Activated CD8-positive, alpha-beta T cell treated with anti-CD3 and anti-CD28 coated beads, Interleukin-2, amount 10 ng/mL, durations not matched to agents 7 days and 5 days (primary cell): ENCODE measurements around the gene B3GNT5. TPM values are rescaled to one million over a fixed set of nuclear protein-coding genes. Genes with fewer than 3 reads are reported as not detected.
A peak's percentile ranks its signal among the peaks of the same experiment; 100 is the strongest.

Experiments
- ATAC-seq: fragments of 150-1000 bp; cut with Tn5 transposase; one replicate; pipeline ENCODE4 v1.10.0; 2021; ENCODE audit warnings: moderate library complexity
- CTCF ChIA-PET: fragments of 350-600 bp; sonication (Branson Sonifier 250); formaldehyde crosslinking; loops from one replicate; lab custom pipeline; 2021; ENCODE audit warnings: antibody characterized with exemption; lab: Charles Lee
- POLR2A ChIA-PET: fragments of 350-600 bp; sonication (Branson Sonifier 250); formaldehyde crosslinking; loops from one replicate; lab custom pipeline; 2021; ENCODE audit warnings: antibody characterized with exemption; lab: Charles Lee
- DNase-seq: peaks from one replicate; pipeline ENCODE4 v3.0.0-alpha.2; 2020
- H3K27ac Mint-ChIP-seq: one replicate; pipeline ENCODE4 v1.8.0; 2021; ENCODE audit warnings: mild to moderate bottlenecking, mixed read lengths
- H3K27me3 Mint-ChIP-seq: one replicate; pipeline ENCODE4 v1.8.0; 2021; ENCODE audit warnings: low read depth, mixed read lengths
- H3K36me3 Mint-ChIP-seq: one replicate; pipeline ENCODE4 v1.8.0; 2021; ENCODE audit warnings: low read depth, mixed read lengths
- H3K4me1 Mint-ChIP-seq: one replicate; pipeline ENCODE4 v1.8.0; 2021; ENCODE audit warnings: low read depth, mixed read lengths
- H3K4me3 Mint-ChIP-seq: one replicate; pipeline ENCODE4 v1.8.0; 2021; ENCODE audit warnings: mild to moderate bottlenecking, mixed read lengths
- H3K9me3 Mint-ChIP-seq: one replicate; pipeline ENCODE4 v1.8.0; 2022; ENCODE audit warnings: mixed read lengths; ENCODE audit not compliant: insufficient read depth
- total RNA-seq, 2 experiments: library from RNA; stranded (reverse); gene quantifications; one replicate each; pipeline ENCODE4 v1.2.3, GENCODE V29; 2021

Gene B3GNT5
- total RNA-seq, 2 experiments from 2014 or later, result 0.86 to 1.4 TPM

DNA sequence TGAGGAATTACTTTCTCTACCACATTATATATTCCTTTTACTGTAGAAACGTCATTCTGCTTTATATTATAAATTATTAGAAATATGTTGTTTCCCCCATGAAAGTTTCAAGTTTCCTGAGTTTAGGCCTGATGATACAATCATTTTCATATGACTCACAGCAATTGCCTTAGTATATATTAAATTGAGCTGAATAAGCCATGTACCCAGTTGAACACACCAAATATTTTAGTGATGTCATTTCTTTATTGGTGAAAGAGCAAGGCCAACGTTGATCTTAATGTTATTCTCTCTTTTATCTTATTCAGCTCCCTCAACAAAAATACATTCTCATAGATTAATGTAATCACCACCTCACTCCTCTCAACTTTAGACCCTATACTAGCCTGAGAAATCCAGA lies 30.8 kb downstream of the B3GNT5 start:
- ATAC-seq, result no peak
- H3K27ac Mint-ChIP-seq, result no peak overlapping the region
- H3K27me3 Mint-ChIP-seq, result no peaks in the 10 kb centered on the region
- peaks cover 23% of the 10 kb centered on the region for H3K4me1 Mint-ChIP-seq
- POLR2A ChIA-PET, result no interaction called here
- CTCF ChIA-PET, result no interaction called here
- peaks cover 2% of the 10 kb centered on the region for H3K36me3 Mint-ChIP-seq
- no peak for DNase-seq
- no peak overlapping the region for H3K4me3 Mint-ChIP-seq
- H3K9me3 Mint-ChIP-seq, result no peaks in the 10 kb centered on the region

- H3K4me1 Mint-ChIP-seq, result peaks cover 23% of the 10 kb centered on the region
- no peak overlapping the region for H3K4me3 Mint-ChIP-seq
- CTCF ChIA-PET, result interaction anchor here (1.0 to 3.4 kb wide), 4 partner anchors 97 to 315 kb away, joined by 3 to 14 read pairs (median 4); no protein-coding TSS in a partner anchor
- DNase-seq (no peak), ATAC-seq (no peak)
- H3K27ac Mint-ChIP-seq, result no peak overlapping the region
- H3K27me3 Mint-ChIP-seq, result no peaks in the 10 kb centered on the region
- POLR2A ChIA-PET, result interaction anchor here (1.3 kb wide), 1 partner anchor 19 kb away, joined by 3 read pairs; no protein-coding TSS in a partner anchor
- no peaks in the 10 kb centered on the region for H3K9me3 Mint-ChIP-seq
- peaks cover 2% of the 10 kb centered on the region for H3K36me3 Mint-ChIP-seq
These were observed 31.5 kb downstream of the B3GNT5 start for GRCh38 chr3:183284570-183284969.

DNA sequence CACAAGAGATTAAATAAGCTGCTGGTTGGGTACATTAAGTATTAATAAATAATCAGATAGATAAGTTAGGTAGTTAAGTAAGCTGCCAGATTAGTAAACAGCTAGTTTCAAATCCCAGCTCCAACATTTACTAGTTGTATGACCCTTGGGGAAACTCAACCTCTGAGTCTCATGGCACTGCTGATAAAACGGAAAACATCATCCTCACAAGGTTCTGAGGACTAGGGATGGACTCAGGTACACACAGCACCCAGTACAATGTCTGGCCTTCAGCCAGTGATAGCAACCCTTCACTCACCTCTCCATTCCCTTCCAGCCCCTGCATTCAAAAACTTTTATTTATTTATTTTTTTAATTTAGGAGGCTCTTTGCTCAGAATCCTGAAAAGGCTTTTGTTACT lies 32.3 kb downstream of the B3GNT5 start:
- Mint-ChIP-seq H3K9me3 (no peaks in the 10 kb centered on the region), H3K27me3 (no peaks in the 10 kb centered on the region), H3K4me1 (peaks cover 23% of the 10 kb centered on the region), H3K4me3 (peak overlapping the region; percentile 22), H3K27ac (peak overlapping the region; percentile 85), H3K36me3 (peaks cover 2% of the 10 kb centered on the region)
- CTCF ChIA-PET, result interaction anchor here (0.7 to 3.4 kb wide), 9 partner anchors 11 to 315 kb away, joined by 3 to 14 read pairs (median 3); no protein-coding TSS in a partner anchor
- POLR2A ChIA-PET, result interaction anchor here (0.9 to 1.3 kb wide), 5 partner anchors 11 to 64 kb away, joined by 3 to 7 read pairs (median 3); no protein-coding TSS in a partner anchor
- ATAC-seq (peak; percentile 13), DNase-seq (no peak)

- POLR2A ChIA-PET, result interaction anchor here (0.9 to 1.3 kb wide), 5 partner anchors 11 to 63 kb away, joined by 3 to 7 read pairs (median 3); no protein-coding TSS in a partner anchor
These were observed 32.9 kb downstream of the B3GNT5 start for GRCh38 chr3:183285828-183286457.

DNA sequence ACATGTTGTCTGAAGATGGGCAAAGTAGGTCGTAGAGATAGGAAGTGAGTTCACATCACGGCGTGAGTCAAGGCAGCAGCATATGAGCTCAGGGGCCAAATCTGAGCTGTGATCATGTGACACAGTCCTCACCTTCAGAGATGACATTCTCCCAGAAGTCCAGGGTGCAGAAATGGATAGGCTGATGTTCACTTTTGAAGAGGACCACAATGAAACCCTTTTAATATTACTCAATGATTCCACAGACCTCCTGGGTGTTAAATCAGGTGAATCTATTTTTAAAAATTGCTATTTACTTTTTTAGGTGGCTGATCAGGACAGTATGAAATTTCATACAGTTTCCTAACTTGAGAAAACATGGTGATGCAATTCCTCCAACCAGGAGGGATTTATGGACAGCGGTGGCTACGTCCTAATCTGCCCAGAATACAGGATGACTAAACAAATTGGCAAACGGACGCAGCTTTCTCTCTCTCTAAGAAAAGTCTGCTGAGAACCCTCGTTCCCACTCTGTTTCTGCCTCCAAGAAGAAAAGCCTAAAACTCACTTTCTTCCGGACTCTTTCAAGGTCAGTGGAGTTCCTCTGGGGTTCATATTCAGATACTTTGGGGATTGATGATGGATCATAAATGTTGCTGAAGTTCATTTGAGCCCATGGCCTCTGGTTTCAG lies 34.4 kb downstream of the B3GNT5 start:
- H3K36me3 Mint-ChIP-seq, result peaks cover 5% of the 10 kb centered on the region
- POLR2A ChIA-PET, result no interaction called here
- peaks cover 23% of the 10 kb centered on the region for H3K4me1 Mint-ChIP-seq
- no peaks in the 10 kb centered on the region for H3K9me3 Mint-ChIP-seq
- no peaks in the 10 kb centered on the region for H3K27me3 Mint-ChIP-seq
- ATAC-seq (no peak), DNase-seq (no peak)
- H3K4me3 Mint-ChIP-seq, result no peak overlapping the region
- H3K27ac Mint-ChIP-seq, result peak overlapping the region; percentile 23
- CTCF ChIA-PET, result interaction anchor here (1.9 to 3.4 kb wide), 2 partner anchors 14 to 103 kb away, joined by 6 to 14 read pairs; no protein-coding TSS in a partner anchor

More at GRCh38 chr3:183285828-183286457, 32.9 kb downstream of the B3GNT5 start:
- Mint-ChIP-seq H3K27ac (peak overlapping the region; percentile 85), H3K36me3 (peaks cover 3% of the 10 kb centered on the region), H3K9me3 (no peaks in the 10 kb centered on the region), H3K4me3 (peak overlapping the region; percentile 22), H3K4me1 (peaks cover 23% of the 10 kb centered on the region), H3K27me3 (no peaks in the 10 kb centered on the region)
- DNase-seq (peak; percentile 92), ATAC-seq (peak; percentile 98)
- CTCF ChIA-PET, result interaction anchor here (0.7 to 3.4 kb wide), 16 partner anchors 11 to 316 kb away, joined by 3 to 14 read pairs (median 4); no protein-coding TSS in a partner anchor

- Mint-ChIP-seq H3K27me3 (no peaks in the 10 kb centered on the region), H3K36me3 (peaks cover 5% of the 10 kb centered on the region), H3K4me3 (no peak overlapping the region), H3K4me1 (peaks cover 23% of the 10 kb centered on the region), H3K9me3 (no peaks in the 10 kb centered on the region), H3K27ac (no peak overlapping the region)
- ChIA-PET CTCF (no interaction called here), POLR2A (no interaction called here)
- ATAC-seq (no peak), DNase-seq (no peak)
These were observed 35.1 kb downstream of the B3GNT5 start for GRCh38 chr3:183288117-183288516.

- POLR2A ChIA-PET, result no interaction called here
- Mint-ChIP-seq H3K36me3 (peaks cover 9% of the 10 kb centered on the region), H3K9me3 (no peaks in the 10 kb centered on the region), H3K27me3 (no peaks in the 10 kb centered on the region), H3K4me3 (no peak overlapping the region), H3K4me1 (peaks cover 19% of the 10 kb centered on the region), H3K27ac (no peak overlapping the region)
- CTCF ChIA-PET, result no interaction called here
- ATAC-seq (no peak), DNase-seq (no peak)
These were observed 37.2 kb downstream of the B3GNT5 start for GRCh38 chr3:183290216-183290615.

DNA sequence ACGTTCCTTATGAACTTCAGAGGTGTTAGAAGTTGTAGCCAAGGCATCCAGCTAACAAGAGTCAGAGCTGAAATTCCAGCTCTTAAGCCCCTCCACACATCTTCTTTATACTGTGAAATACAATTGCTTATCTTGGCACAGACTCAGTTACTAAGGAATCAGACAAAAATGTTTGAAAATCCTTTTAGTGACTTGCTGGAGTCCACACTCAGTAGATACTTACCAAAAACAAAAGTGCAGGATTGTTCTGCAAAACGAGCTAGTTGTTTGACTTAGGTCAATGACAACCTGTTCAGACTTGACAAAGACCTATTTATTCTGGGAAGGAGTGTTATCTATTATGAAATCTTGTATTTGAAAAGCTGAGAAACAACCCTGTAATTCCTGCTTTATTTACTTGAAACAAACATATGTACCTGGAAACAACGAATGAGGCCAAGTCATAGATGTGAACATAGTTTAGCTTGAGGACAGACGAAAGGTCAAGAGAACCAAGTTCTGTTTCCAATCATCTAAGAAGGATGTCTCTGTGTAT lies 38.5 kb downstream of the B3GNT5 start:
- no peaks in the 10 kb centered on the region for H3K27me3 Mint-ChIP-seq
- CTCF ChIA-PET, result interaction anchor here (0.8 kb wide), 1 partner anchor 94 kb away, joined by 3 read pairs; no protein-coding TSS in a partner anchor

DNA sequence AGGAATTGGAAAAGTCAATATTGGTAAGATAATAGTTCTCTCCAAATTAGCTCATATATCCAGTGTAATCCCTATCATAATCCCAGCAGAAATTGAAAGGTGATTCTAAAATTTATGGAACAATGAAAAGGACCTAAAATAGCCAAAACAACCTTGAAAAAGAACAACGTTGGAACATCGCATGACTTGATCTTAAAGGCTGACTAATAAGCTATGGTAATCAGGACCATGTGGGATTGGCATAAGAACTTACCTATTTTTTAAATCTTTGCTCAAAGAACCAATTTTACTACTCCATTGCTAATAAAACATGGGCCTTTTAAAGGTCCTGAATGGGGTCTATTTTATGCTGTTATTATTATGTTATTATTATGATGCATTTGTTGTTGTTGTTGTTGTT lies 40.9 kb downstream of the B3GNT5 start:
- ATAC-seq (no peak), DNase-seq (no peak)
- Mint-ChIP-seq H3K9me3 (no peaks in the 10 kb centered on the region), H3K4me1 (peaks cover 11% of the 10 kb centered on the region), H3K4me3 (no peak overlapping the region), H3K27me3 (no peaks in the 10 kb centered on the region), H3K36me3 (peaks cover 13% of the 10 kb centered on the region), H3K27ac (no peak overlapping the region)
- POLR2A ChIA-PET, result no interaction called here
- CTCF ChIA-PET, result no interaction called here

More for the DNA sequence above, 38.5 kb downstream of the B3GNT5 start:
- ATAC-seq (no peak), DNase-seq (no peak)
- Mint-ChIP-seq H3K27ac (no peak overlapping the region), H3K4me3 (no peak overlapping the region), H3K36me3 (peaks cover 15% of the 10 kb centered on the region), H3K4me1 (peaks cover 14% of the 10 kb centered on the region), H3K9me3 (no peaks in the 10 kb centered on the region)
- POLR2A ChIA-PET, result no interaction called here

DNA sequence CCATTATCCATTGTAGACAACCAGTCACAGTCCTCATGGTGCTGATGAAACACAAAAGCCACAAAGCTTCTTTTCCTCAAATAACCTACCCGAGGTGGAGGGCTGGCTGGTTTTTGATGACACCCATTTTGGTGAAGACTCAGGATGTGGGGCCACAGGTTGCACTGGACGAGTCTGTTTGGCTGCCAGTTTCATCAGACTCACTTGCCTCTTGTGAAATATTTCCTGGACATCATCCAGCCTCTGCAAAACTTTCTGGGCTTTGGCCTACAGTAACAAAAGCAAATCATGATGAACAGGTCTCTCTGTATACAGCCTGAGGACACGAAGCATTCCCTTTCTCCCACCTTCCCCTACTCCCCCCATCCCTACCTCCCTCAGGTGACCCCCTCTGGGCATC lies 42.2 kb downstream of the B3GNT5 start:
- POLR2A ChIA-PET, result no interaction called here
- H3K27ac Mint-ChIP-seq, result no peak overlapping the region
- DNase-seq (no peak), ATAC-seq (no peak)
- H3K4me3 Mint-ChIP-seq, result no peak overlapping the region
- peaks cover 11% of the 10 kb centered on the region for H3K4me1 Mint-ChIP-seq
- no peaks in the 10 kb centered on the region for H3K27me3 Mint-ChIP-seq
- H3K9me3 Mint-ChIP-seq, result no peaks in the 10 kb centered on the region
- CTCF ChIA-PET, result no interaction called here
- peaks cover 19% of the 10 kb centered on the region for H3K36me3 Mint-ChIP-seq

- H3K27ac Mint-ChIP-seq, result no peak overlapping the region
- H3K27me3 Mint-ChIP-seq, result no peaks in the 10 kb centered on the region
These were observed 43.9 kb downstream of the B3GNT5 start for GRCh38 chr3:183296944-183297343.

More at GRCh38 chr3:183296944-183297343, 43.9 kb downstream of the B3GNT5 start:
- Mint-ChIP-seq H3K4me1 (peaks cover 22% of the 10 kb centered on the region), H3K4me3 (no peak overlapping the region), H3K36me3 (peaks cover 16% of the 10 kb centered on the region), H3K9me3 (no peaks in the 10 kb centered on the region)
- CTCF ChIA-PET, result interaction anchor here (1.7 kb wide), 1 partner anchor 11 kb away, joined by 6 read pairs; no protein-coding TSS in a partner anchor
- ATAC-seq (no peak), DNase-seq (no peak)
- POLR2A ChIA-PET, result interaction anchor here (1.6 kb wide), 1 partner anchor 11 kb away, joined by 5 read pairs; no protein-coding TSS in a partner anchor
